Measurements from ENCODE around the gene SPIN1.

DNA sequence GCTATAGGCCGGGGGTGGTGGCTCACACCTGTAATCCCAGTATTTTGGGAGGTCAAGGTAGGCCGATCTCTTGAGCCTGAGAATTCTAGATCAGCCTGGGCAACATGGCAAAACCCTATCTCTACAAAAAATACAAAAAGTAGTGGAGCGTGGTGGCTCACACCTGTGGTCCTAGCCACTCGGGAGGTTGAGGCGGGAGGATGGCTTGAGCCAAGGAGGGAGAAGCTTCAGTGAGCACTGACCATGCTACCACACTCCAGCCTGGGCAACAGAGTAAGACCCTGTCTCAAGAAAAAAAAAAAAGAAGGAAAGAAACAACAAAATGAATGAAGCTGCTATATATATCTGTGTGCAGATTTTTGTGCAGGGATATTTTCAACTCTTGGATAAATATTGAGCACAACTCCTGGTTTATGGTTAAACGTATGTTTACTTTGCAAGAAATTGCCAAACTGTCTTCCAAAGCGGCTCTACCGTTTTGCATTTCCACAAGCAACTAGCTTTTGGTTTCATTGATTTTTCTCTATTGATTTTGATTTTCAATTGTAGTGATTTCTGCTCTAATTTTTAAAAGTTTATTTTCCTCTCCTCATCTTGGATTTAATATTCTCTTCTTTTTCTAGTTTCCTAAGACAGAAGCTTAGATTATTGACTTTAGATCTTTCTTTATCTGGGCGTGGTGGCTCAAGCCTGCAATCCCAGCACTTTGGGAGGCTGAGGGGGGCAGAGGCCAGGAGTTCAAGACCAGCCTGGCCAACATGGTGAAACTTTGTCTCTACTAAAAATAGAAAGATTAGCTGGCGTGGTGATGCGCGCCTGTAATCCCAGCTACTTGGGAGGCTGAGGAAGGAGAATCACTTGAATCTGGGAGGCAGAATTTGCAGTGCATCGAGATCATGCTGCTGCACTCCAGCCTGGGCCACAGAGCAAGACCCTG is 49.2 kb downstream of the SPIN1 start:
- TF ChIP-seq, protein P1, sequence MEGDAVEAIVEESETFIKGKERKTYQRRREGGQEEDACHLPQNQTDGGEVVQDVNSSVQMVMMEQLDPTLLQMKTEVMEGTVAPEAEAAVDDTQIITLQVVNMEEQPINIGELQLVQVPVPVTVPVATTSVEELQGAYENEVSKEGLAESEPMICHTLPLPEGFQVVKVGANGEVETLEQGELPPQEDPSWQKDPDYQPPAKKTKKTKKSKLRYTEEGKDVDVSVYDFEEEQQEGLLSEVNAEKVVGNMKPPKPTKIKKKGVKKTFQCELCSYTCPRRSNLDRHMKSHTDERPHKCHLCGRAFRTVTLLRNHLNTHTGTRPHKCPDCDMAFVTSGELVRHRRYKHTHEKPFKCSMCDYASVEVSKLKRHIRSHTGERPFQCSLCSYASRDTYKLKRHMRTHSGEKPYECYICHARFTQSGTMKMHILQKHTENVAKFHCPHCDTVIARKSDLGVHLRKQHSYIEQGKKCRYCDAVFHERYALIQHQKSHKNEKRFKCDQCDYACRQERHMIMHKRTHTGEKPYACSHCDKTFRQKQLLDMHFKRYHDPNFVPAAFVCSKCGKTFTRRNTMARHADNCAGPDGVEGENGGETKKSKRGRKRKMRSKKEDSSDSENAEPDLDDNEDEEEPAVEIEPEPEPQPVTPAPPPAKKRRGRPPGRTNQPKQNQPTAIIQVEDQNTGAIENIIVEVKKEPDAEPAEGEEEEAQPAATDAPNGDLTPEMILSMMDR (IDR thresholded peaks at IDR 0.05 in 4 of 5, conservative IDR thresholded peaks at IDR 0.05 in 1 of 5), result no peak
- TF ChIP-seq POLR2A (IDR thresholded peaks at IDR 0.05), result no peak

Measured in gastrocnemius medialis (tissue), 4 donors.